Measurements from ENCODE around the gene PPP3CA.
A peak's percentile ranks its signal among the peaks of the same experiment; 100 is the strongest.

Gene PPP3CA

DNA sequence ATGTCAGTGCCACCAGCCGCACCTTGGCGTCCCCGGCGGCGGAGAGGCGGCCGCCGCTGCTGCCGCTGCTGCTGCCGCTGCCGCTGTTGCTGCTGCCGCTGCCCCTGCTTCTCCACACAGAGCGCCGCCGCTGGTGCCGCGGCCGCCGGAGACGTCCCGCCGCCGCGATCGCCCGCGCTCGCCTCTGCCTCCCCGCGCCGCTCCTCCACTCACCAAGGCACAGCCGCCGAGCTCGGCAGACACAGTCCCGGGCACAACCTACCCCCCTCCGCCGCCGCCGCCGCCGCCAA lies at the start of gene PPP3CA:
PPP3CA (minus strand) TSS at position 260 of the 290 bp plus-strand sequence.
- H3K4me3 Mint-ChIP-seq, result peak within 1 kb of the TSS; percentile 99
- peak within 1 kb of the TSS; percentile 97 for H3K27ac Mint-ChIP-seq
- TF ChIP-seq, protein P1, sequence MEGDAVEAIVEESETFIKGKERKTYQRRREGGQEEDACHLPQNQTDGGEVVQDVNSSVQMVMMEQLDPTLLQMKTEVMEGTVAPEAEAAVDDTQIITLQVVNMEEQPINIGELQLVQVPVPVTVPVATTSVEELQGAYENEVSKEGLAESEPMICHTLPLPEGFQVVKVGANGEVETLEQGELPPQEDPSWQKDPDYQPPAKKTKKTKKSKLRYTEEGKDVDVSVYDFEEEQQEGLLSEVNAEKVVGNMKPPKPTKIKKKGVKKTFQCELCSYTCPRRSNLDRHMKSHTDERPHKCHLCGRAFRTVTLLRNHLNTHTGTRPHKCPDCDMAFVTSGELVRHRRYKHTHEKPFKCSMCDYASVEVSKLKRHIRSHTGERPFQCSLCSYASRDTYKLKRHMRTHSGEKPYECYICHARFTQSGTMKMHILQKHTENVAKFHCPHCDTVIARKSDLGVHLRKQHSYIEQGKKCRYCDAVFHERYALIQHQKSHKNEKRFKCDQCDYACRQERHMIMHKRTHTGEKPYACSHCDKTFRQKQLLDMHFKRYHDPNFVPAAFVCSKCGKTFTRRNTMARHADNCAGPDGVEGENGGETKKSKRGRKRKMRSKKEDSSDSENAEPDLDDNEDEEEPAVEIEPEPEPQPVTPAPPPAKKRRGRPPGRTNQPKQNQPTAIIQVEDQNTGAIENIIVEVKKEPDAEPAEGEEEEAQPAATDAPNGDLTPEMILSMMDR (IDR thresholded peaks at IDR 0.05), result no peak
- H3K9me3 Mint-ChIP-seq, result peaks cover 5% of the 10 kb centered on the region
- H3K36me3 Mint-ChIP-seq (ENCODE audit: low read depth), result peaks cover 5% of the 10 kb centered on the region
- DNase-seq, result no peak
- peaks cover 36% of the 10 kb centered on the region for H3K4me1 Mint-ChIP-seq
- peaks cover 7% of the 10 kb centered on the region for H3K27me3 Mint-ChIP-seq (ENCODE audit: low read depth, poor library complexity)

DNA sequence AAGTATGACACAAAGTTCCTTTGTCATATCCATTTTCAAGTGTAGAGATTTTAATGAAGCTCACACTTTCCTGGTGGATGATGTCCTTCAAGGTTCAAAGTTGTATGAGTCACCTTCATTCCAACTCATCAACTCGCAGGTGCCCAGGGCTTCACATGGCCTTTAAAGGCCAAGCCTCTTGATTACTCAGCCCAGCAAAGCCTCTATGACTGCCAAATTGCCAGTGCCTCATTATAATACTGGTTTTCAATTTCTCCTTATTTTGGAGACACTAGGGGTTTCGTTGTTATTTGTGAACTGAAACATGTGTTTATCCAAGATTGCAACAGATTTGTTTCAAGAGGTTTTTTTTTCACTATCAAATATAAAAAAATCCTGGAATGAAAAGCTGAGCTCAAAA lies 45.9 kb upstream of the PPP3CA start:
- Mint-ChIP-seq H3K36me3 (ENCODE audit: low read depth) (no peaks in the 10 kb centered on the region), H3K4me3 (no peak overlapping the region), H3K9me3 (peaks cover 10% of the 10 kb centered on the region), H3K27ac (no peak overlapping the region), H3K4me1 (no peaks in the 10 kb centered on the region), H3K27me3 (ENCODE audit: low read depth, poor library complexity) (no peaks in the 10 kb centered on the region)
- TF ChIP-seq, protein P1 (IDR thresholded peaks at IDR 0.05), result no peak
- no peak for DNase-seq

DNA sequence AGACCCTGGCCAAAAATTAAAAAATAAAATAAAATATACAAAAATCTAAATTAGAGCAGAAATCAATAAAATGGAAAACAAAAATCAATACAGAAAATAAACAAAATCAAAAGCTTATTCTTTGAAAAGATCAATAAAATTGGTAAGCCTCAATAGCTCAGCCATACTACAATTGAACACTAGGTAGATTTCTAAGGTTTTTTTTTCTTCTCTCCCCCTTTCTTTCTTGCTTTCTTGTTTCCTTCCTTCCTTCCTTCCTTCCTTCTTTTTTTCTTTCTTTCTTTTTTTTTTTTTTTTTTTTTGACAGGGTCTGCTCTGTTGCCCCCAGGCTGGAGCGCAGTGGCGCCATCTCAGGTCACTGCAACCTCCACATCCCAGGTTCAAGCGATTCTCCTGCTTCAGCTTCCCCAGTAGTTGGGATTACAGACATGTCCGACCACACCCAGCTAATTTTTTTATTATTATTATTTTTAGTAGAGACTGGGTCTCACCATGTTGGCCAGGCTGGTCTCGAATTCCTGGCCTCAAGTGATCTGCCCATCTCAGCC lies 23.4 kb upstream of the PPP3CA start:
- Mint-ChIP-seq H3K27me3 (ENCODE audit: low read depth, poor library complexity) (no peaks in the 10 kb centered on the region), H3K36me3 (ENCODE audit: low read depth) (no peaks in the 10 kb centered on the region), H3K9me3 (peaks cover 8% of the 10 kb centered on the region), H3K4me1 (no peaks in the 10 kb centered on the region), H3K4me3 (no peak overlapping the region), H3K27ac (no peak overlapping the region)
- no peak for DNase-seq
- TF ChIP-seq, protein P1 (IDR thresholded peaks at IDR 0.05), result no peak

DNA sequence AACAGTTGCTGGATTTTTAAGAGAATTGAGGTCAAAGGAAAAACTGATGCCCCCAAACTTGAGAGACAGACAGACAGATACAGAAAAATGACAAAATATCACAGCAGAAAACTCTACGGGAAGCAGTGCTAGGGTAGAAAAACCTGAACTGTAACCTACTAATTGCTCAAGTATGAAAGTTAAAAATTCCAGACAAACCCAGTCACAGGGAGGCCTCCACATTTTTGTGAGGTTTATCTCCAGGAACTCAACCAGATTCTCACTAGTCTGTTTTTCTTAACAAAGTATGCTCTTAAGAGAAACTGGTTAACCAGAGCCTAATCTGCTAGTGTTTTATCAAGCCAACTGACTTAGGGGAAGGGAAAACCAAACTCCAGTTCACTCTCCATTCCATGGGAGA lies 19.9 kb upstream of the PPP3CA start:
- Mint-ChIP-seq H3K9me3 (peaks cover 8% of the 10 kb centered on the region), H3K27me3 (ENCODE audit: low read depth, poor library complexity) (no peaks in the 10 kb centered on the region), H3K27ac (no peak overlapping the region), H3K4me3 (no peak overlapping the region), H3K4me1 (no peaks in the 10 kb centered on the region), H3K36me3 (ENCODE audit: low read depth) (no peaks in the 10 kb centered on the region)
- TF ChIP-seq, protein P1 (IDR thresholded peaks at IDR 0.05), result no peak
- DNase-seq, result no peak

DNA sequence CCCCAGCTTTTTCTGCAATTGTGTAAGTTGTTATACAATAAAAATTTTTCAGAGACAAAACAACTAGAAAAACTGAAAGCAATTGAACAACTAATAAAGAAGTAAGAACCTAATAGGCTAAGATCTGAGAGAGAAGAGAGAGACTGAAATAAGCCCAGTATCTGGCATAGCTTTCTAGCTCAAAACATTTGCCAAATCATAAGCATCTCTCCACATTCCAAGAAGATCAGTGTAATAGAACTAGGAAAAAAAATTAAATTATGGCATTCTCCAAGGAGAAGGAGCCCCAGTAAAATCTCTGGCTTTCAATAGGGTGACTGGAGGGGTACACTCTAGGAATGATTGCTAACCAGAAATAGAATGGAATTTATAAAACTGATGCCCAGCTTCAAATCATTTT lies 19.0 kb upstream of the PPP3CA start:
- H3K9me3 Mint-ChIP-seq, result peaks cover 8% of the 10 kb centered on the region
- TF ChIP-seq, protein P1 (IDR thresholded peaks at IDR 0.05), result no peak
- H3K4me1 Mint-ChIP-seq, result no peaks in the 10 kb centered on the region
- no peak overlapping the region for H3K4me3 Mint-ChIP-seq
- H3K36me3 Mint-ChIP-seq (ENCODE audit: low read depth), result no peaks in the 10 kb centered on the region
- no peak for DNase-seq
- H3K27me3 Mint-ChIP-seq (ENCODE audit: low read depth, poor library complexity), result no peaks in the 10 kb centered on the region
- no peak overlapping the region for H3K27ac Mint-ChIP-seq

DNA sequence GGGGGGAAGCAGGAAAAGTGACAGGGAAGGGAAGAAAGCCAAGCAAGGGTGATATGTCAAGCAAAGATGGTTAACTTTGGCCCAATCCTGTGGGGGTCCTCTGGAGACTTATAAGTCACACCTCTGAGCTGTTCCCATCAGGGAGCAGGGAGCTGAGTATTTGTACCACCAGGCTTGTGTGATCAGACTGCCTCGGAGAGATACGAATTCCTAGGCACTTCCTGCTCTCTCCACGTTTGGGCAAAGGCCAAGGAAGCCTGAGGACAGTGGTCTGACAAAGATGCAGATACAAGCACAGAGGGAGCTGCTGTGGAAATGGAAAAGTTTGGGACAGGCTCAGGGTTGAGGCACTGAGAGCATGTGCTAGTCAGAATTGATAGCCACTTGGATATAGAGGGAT lies 10.4 kb upstream of the PPP3CA start:
- H3K36me3 Mint-ChIP-seq (ENCODE audit: low read depth), result no peaks in the 10 kb centered on the region
- H3K4me1 Mint-ChIP-seq, result peaks cover 4% of the 10 kb centered on the region
- H3K4me3 Mint-ChIP-seq, result no peak overlapping the region
- peak overlapping the region; percentile 39 for H3K27ac Mint-ChIP-seq
- TF ChIP-seq, protein P1 (IDR thresholded peaks at IDR 0.05), result no peak
- no peaks in the 10 kb centered on the region for H3K27me3 Mint-ChIP-seq (ENCODE audit: low read depth, poor library complexity)
- no peak for DNase-seq
- no peaks in the 10 kb centered on the region for H3K9me3 Mint-ChIP-seq
